ENCODE measurements around the gene LHB.
"Not testable (repeated sequence)": the region's sequence is repeated elsewhere in the genome, so short reads cannot be mapped to it uniquely, and the experiment has no call there.

The LHB gene

GRCh38 chr19:49017041-49017665 is at the start of gene LHB:
Gene LHB (minus strand): TSS chr19:49017091. CDS start chr19:49017081, 10 bp downstream.
- no peak for DNase-seq

GRCh38 chr19:49065905-49066512 is 49.1 kb upstream of the LHB start:
- no peak for DNase-seq

DNA sequence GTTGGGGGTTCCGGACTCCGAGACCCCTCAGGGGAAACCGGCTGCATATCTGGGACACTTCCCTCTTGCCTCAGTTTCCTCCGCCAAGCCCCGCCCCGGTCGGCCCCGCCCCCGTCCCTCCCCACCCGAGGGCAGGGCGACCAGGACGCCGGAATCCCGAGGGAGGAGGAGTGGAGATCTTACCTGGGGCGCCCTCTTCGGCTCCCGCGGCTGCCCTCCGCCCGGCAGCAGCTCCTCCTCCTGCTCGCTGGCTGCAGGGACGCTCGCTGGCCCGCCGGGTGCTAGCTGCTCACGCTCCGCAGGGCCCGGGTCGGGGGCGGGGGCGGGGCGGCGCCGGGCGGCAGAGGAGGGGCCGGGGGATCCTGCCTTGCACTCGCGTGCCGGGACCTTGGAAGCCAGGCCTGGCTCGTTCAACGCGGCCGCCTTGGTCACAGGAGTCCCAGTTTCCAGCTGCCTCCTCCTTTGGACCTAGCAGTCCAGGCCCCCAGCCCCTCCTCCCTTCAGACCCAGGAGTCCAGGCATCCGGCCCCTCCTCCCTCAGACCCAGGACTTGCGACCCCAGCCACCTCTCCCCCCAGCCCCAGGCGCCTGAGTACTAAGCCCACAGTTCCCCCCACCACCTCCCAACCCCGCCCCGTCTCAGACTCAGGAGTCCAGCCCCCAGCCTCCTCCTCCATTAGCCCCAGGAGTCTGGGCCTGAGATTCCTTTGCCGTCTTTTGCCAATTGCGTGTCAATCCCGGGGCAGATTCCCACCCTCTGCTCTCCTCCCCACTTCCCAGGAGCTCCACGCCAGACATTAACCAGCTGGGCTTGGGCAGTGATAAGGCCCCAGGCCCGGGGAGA is 48.1 kb upstream of the LHB start, which contains the start of gene NTF4:
TSS of gene NTF4 (minus strand) at position 51 of the 844 bp plus-strand sequence. CDS start 2,821 bp downstream, outside the sequence.
- no peak for DNase-seq

DNA sequence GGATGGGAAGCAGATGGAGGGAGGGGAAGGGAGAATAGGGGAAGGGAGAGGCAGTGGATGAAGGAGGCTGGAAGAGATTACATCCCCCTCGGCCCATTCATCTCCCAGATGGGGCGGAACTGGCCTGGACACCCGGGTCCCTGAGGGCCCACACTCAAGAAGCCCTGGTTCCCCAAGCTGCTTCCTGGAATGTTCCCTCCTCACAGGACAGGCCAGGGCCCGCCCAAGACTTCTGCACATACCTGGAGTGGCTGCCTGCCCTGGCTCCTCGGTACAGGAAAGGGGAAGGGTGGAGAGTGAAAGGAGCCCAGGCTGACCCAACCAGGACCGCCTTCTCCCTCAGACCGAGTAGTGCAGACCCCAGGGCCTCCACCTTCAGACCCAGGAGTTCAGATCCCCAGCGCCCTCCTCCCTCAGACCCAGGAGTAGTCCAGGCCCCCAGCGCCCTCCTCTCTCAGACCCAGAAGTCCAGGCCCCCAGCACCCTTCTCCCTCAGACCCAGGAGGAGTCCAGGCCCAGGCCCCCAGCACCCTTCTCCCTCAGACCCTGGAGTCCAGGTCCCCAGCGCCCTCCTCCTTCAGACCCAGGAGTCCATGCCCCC is 47.2 kb upstream of the LHB start:
- DNase-seq: no peak

GRCh38 chr19:49061445-49061844 is 44.6 kb upstream of the LHB start:
- DNase-seq: no peak

GRCh38 chr19:49061000-49061399 is 44.1 kb upstream of the LHB start:
- no peak for DNase-seq

GRCh38 chr19:49059053-49059452 is 42.2 kb upstream of the LHB start:
- DNase-seq: no peak

GRCh38 chr19:49058562-49058961 is 41.7 kb upstream of the LHB start:
- DNase-seq: no peak

- DNase-seq: peak; percentile 13 to 45
These were observed 40.8 kb upstream of the LHB start, which contains the start of gene CGB7 for GRCh38 chr19:49057636-49058234. Gene CGB7 (minus strand): TSS chr19:49057749. CDS start chr19:49055375, 2,374 bp downstream.

DNA sequence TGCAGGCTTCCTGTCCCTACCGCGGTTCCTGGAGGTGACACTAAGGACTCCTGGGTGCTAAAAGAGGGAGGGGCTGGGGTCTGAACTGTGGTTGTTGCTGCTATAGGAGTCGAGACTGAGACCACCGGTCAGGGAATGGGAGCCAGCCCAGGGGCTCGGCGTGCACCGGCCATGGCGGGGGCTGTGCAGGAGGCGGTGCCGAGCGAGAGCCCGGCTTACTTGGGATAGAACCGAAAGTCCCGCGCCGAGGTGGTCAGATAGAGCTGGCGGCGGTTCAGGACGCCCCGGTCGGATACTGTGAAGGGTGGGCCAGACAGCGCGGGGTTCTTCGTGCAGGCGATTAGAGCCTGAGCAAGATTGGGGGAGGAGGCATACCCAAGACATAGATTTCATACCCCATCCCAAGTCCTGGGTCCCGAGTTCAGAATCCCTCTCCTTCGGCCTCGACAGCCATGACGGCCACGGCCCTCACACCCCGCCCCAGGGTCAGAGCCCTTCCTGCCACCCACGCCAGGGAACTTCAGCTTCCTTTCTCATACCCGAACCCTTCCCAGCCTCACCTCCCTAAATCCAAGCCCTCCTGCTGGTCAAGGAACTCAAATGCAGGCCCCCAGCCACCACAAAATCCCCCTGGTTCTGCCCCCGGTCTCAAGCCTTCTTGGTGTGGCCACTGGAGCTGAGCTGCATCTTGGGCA is 40.2 kb upstream of the LHB start:
- peak in 1 of 2 donors; percentile 17 for DNase-seq

DNA sequence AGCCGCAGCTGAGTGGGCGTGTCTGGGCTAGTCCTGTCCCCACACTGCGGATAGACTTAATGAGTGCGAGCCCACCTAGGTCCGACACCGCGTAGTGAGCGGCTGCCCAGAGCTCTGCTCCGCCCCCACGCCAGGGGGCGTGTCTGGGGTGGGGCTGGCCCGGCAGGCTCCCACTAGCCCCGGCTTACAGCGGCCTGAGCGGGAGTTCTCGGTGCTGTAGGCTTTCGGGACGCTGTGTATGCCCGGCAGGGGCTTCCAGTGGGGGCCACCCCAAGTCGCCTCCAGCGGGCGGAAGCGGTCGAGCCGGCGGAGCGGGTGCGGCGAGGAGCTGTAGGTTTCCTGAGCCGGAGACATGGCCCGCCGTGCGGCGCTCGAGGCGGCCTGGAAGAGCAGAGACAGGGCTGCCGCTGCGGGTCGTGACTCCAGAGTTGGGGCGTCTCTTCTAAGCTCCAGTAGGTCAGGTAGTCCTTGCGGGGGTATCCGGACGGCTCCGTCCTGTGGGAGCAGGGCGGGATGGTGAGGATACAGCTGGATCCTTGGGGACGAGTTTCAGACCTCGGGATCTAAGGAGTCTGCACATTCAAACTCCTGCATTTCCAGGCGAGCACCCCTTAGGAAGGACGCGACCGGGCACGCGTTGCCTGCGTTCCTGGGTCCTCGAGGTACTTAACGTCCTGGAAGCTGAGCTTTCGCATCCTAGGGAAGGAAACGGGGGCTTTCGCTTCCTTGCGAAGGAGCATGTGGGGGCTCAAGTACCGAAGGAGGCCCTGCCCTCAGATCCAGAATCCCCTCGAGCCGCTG is 39.4 kb upstream of the LHB start:
- peak; percentile 22 to 53 for DNase-seq

DNA sequence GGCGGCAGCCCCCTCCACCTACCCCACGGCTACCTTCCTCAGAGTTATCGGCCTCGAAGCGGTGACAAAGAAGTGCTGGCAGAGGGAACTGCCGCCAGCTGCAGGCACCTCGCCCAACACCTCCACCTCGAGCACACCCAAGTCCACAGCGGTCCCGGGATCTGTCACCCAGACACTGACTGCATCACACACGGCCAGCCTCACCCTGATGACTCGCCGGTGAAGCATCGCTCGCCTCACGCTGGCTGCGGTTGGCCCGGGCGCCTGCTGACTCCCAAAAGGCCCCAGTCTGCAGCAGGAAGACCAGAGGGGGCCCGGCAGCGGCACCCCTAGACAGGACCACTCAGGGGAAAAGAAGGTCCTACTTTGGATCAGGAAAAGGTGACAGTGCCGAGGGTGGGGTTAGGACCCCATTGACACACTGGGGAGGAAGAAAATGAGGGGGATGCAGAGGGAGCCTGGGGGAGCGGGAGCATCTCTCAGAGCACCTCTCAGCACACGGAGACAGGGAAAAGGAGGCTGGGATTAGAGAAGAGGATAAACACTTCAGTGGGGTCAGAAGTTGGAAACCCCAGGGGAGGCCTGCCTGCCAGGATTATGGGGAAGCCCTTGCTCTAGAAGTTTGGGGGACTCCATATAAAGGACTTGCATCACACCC is 33.6 kb upstream of the LHB start:
- not testable (repeated sequence) for DNase-seq

DNA sequence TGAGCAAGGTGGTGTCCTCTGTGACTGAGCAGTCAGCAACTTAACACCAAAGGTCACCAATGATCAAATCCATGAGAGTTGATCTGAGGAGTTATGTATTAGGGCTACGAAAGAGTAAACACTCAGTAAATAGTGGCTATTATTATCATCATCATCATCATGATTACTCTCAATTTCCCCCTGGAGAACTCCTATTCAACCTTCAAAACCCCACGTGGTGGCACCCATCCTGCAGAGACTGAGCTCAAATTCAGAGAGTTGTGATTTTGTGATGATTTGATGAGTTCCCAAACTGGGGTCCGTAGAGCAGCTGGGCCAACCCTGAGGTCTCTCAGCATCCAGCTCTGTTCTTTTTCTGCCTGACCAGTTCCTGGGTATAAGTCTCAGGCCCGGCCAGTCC is 32.9 kb upstream of the LHB start:
- DNase-seq: not testable (repeated sequence)

- DNase-seq: not testable (repeated sequence)
These were observed 32.1 kb upstream of the LHB start, which contains the start of gene CGB8 for GRCh38 chr19:49049011-49049410. Gene CGB8 (minus strand): TSS chr19:49049111. CDS start chr19:49048739, 372 bp downstream.

DNA sequence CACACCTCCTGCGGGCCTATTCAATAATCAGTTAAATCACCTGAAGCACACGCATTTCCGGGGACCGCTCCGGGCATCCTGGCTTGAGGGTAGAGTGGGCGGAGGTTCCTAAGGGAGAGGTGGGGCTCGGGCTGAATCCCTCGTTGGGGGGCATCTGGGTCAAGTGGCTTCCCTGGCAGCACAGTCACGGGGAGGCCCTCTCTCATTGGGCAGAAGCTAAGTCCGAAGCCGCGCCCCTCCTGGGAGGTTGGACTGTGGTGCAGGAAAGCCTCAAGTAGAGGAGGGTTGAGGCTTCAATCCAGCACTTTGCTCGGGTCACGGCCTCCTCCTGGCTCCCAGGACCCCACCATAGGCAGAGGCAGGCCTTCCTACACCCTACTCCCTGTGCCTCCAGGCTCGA is 26.7 kb upstream of the LHB start, which contains the start of gene CGB5:
TSS of gene CGB5 (plus strand) at position 301 of the 400 bp plus-strand sequence. CDS start 362 bp downstream, outside the sequence.
- DNase-seq: not testable (repeated sequence)

GRCh38 chr19:49042666-49043065 is 25.8 kb upstream of the LHB start:
- not testable (repeated sequence) for DNase-seq

- DNase-seq: no peak
These were observed 25.3 kb upstream of the LHB start for GRCh38 chr19:49042177-49042576.

DNA sequence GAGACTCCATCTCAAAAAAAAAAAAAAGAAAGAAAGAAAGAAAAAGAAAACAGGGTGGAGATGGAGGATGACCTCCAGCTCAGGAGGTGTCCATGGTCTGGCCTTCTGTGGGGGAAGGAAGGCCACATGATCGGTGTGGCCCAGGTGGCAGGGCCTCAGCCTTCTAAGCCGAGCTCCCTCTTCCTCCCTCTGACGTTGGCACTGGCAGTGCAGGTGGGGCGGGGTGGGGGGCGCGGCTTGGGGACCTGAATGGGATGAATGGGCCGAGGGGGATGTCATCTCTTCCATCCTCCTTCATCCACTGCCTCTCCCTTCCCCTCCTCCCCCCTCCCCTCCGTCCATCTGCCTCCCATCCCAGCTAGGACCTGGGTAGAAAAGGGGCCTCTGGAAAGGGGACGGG is 22.8 kb upstream of the LHB start:
- DNase-seq: not testable (repeated sequence)

GRCh38 chr19:49038557-49039276 is 21.8 kb upstream of the LHB start:
- DNase-seq: not testable (repeated sequence)

DNA sequence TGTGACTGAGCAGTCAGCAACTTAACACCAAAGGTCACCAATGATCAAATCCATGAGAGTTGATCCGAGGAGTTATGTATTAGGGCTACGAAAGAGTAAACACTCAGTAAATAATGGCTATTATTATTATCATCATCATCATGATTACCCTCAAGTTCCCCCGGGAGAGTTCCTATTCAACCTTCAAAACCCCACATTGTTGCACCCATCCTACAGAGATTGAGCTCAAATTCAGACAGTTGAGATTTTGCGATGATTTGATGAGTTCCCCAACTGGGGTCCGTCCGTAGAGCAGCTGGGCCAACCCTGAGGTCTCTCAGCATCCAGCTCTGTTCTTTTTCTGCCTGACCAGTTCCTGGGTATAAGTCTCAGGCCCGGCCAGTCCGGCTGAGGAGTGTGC is 21.2 kb upstream of the LHB start:
- DNase-seq: not testable (repeated sequence)
